Hepatocyte (in vitro differentiated cells): ENCODE measurements around the gene ARSB.

Experiments
- CTCF ChIP-seq: fragments of 200-600 bp; sonication (generic); IDR thresholded peaks from 2 replicates; pipeline ENCODE4 v1.5.1; 2016; ENCODE audit warnings: antibody characterized with exemption, mild to moderate bottlenecking; ENCODE audit not compliant: poor library complexity
- EZH2 ChIP-seq: fragments of 200-600 bp; sonication (generic); IDR thresholded peaks from 2 replicates; pipeline ENCODE4 v1.6.1; 2016; ENCODE audit warnings: antibody characterized with exemption, mild to moderate bottlenecking, borderline replicate concordance

DNA sequence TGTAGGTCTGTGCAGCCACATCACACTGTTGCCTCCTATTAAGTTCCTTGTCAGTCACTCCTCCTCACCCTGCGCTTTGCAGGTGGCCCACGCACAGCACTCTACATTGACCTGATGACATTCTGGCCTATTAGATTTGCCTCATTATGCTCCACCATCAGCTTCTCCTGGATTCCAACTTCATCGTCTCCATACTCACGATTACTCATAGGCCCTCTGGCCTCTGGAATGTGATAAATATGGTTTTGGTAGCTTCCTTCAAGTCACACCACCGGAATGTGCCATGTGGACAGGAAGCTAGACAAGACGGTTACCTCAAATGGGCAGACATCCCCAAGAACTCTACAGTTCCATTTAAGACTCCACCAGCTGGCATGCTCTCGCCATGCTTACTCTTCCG lies 178.6 kb downstream of the ARSB start:
- TF ChIP-seq CTCF, result no peak
- no peak for TF ChIP-seq EZH2
